HepG2 (cell line): ENCODE results near the gene DNAJC15. TPM values are rescaled to one million over a fixed set of nuclear protein-coding genes. Genes with fewer than 3 reads are reported as not detected.
A peak's percentile ranks its signal among the peaks of the same experiment; 100 is the strongest.

ENCODE experiments used
- ARNTL ChIP-seq: sonication (generic); formaldehyde crosslinking; IDR thresholded peaks from 2 replicates; pipeline ENCODE4 v1.4.0; 2020; ENCODE audit warnings: mild to moderate bottlenecking, missing genetic modification reagents
- BCL6 ChIP-seq: IDR thresholded peaks from 2 replicates; pipeline ENCODE4 v1.6.1; 2016; ENCODE audit warnings: missing genetic modification reagents, missing compliant biosample characterization
- EEA1 ChIP-seq: sonication (generic); formaldehyde crosslinking; IDR thresholded peaks from 2 replicates; pipeline ENCODE4 v1.5.1; 2020; ENCODE audit warnings: mild to moderate bottlenecking, missing genetic modification reagents, borderline replicate concordance
- FOXK2 ChIP-seq: fragments of 450-650 bp; IDR thresholded peaks from 2 replicates; pipeline ENCODE4 v1.6.1; 2016
- KLF12 ChIP-seq: sonication (generic); formaldehyde crosslinking; IDR thresholded peaks from 2 replicates; pipeline ENCODE4 v1.4.0; 2020; ENCODE audit warnings: missing genetic modification reagents, borderline replicate concordance
- MATR3 ChIP-seq: sonication (generic); formaldehyde crosslinking; IDR thresholded peaks from 2 replicates; pipeline ENCODE4 v1.4.0; 2020; ENCODE audit warnings: missing genetic modification reagents
- PATZ1 ChIP-seq: sonication (generic); formaldehyde crosslinking; IDR thresholded peaks from 2 replicates; pipeline ENCODE4 v1.4.0; 2020; ENCODE audit warnings: missing genetic modification reagents
- PPARG ChIP-seq: conservative IDR thresholded peaks from 2 replicates; pipeline ENCODE4 v1.6.1; 2016; ENCODE audit warnings: missing biosample characterization, missing genetic modification reagents
- PRDM4 ChIP-seq: sonication (generic); formaldehyde crosslinking; IDR thresholded peaks from 2 replicates; pipeline ENCODE4 v1.9.0; 2021; ENCODE audit warnings: missing genetic modification reagents, borderline replicate concordance
- RCOR2 ChIP-seq: IDR thresholded peaks from 2 replicates; pipeline ENCODE4 v1.6.1; 2016; ENCODE audit warnings: missing biosample characterization, missing genetic modification reagents
- SP1 ChIP-seq, 2 experiments: fragments of 450-650 bp in 1 of 2; sonication (generic) in 1 of 2; formaldehyde crosslinking in 1 of 2; IDR thresholded peaks; 2 replicates each; pipeline versions ENCODE4 v1.4.0 to v1.6.1; 2016 to 2020; ENCODE audit warnings: missing genetic modification reagents in 1 of 2
- TCF7 ChIP-seq: sonication (generic); IDR thresholded peaks from 2 replicates; pipeline ENCODE4 v1.6.1; 2016; ENCODE audit warnings: antibody characterized with exemption, low read depth
- TFE3 ChIP-seq: IDR thresholded peaks from 2 replicates; pipeline ENCODE4 v1.6.1; 2016
- U2AF2 ChIP-seq: fragments of 200-400 bp; formaldehyde crosslinking; IDR thresholded peaks from 2 replicates; pipeline ENCODE4 v1.6.1; 2017; ENCODE audit warnings: low read depth, mild to moderate bottlenecking, low read length
- ZBTB20 ChIP-seq: sonication (generic); formaldehyde crosslinking; IDR thresholded peaks from 2 replicates; pipeline ENCODE4 v1.8.1; 2023; ENCODE audit warnings: missing genetic modification reagents, low read depth, mild to moderate bottlenecking, borderline replicate concordance
- ZNF354B ChIP-seq: sonication (generic); formaldehyde crosslinking; IDR thresholded peaks from 2 replicates; pipeline ENCODE4 v1.8.0; 2022; ENCODE audit warnings: mild to moderate bottlenecking, missing genetic modification reagents
- ZNF607 ChIP-seq: sonication (generic); formaldehyde crosslinking; IDR thresholded peaks from 2 replicates; pipeline ENCODE4 v1.5.1; 2020; ENCODE audit warnings: missing genetic modification reagents, mild to moderate bottlenecking, borderline replicate concordance
- ZZZ3 ChIP-seq: sonication (generic); formaldehyde crosslinking; IDR thresholded peaks from 2 replicates; pipeline ENCODE4 v1.4.0; 2020; ENCODE audit warnings: missing genetic modification reagents, mild to moderate bottlenecking, borderline replicate concordance
- polyA plus RNA-seq, 8 experiments: library from polyadenylated mRNA; depleted of rRNA in 3 of 8; stranded (reverse) in 7 of 8; unstranded in 1 of 8; fragments of >200 nt; fragmentation: Illumina TruSeq in 4 of 8; extraction: Trizol in 4 of 8; gene quantifications; 2 replicates each; pipeline versions ENCODE4 v1.2.1 to v1.2.3, GENCODE V29; 2011 to 2016; ENCODE audit warnings: low read depth in 4 of 8, missing spikeins in 1 of 8, mixed read lengths in 1 of 8; ENCODE audit not compliant: insufficient read depth in 1 of 8
- total RNA-seq, 5 experiments: library from RNA; depleted of rRNA; stranded (reverse); fragments of >200 nt; fragmentation: Illumina TruSeq; extraction: Trizol; gene quantifications; 2 replicates each; pipeline ENCODE4 v1.2.3, GENCODE V29; 2016; ENCODE audit warnings: low read depth in 1 of 5
- TF ChIP-seq, protein P1 (sequence below): fragments of 450-650 bp; IDR thresholded peaks from 2 replicates; pipeline ENCODE4 v1.6.1; 2017; ENCODE audit warnings: mild to moderate bottlenecking
- TF ChIP-seq, protein P2 (sequence below): sonication (generic); formaldehyde crosslinking; IDR thresholded peaks from 2 replicates; pipeline ENCODE4 v1.4.0; 2020; ENCODE audit warnings: low read depth, mild to moderate bottlenecking, missing genetic modification reagents

DNAJC15 gene
- total and polyA plus RNA-seq, 2 of the 13 experiments (the other 11 are each of a cell fraction or from before 2014, with no cell fraction given), result 23.0 to 31.9 TPM

DNA sequence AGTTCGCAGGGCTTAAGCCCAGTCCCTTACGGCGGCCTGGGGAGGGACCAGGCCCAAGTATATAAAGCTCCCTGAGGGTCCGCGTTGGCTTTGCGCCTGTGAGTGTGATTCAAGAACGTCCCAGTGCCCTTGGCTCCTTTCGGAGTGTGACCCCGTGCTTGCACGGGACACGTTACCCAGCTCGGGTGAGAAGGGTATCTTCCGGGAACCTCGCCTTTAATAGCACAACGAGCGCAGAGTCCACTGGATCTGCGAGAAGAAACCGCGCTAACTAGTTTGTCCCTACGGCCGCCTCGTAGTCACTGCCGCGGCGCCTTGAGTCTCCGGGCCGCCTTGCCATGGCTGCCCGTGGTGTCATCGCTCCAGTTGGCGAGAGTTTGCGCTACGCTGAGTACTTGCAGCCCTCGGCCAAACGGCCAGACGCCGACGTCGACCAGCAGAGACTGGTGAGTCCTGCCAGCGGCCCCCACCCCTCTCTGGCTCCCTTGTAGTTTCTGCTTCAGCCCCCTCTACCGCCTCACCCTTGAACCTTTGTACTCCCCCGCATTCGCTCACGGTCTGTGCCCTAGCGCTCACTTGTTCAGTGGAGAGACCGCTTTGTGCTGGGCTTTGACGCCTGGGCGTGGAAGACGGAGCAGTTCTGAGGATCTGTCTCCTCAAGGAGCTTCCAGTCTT is at the start of gene DNAJC15 (continued):
- peak; percentile 84; the same call in 1 of the 2 replicates for TF ChIP-seq EEA1 (CRISPR knock-in tag)
- no peak; the same call in 1 of the 2 replicates for TF ChIP-seq ZZZ3 (CRISPR knock-in tag)
- TF ChIP-seq ZNF607, result peak; percentile 66; the same call in 1 of the 2 replicates
- peak; percentile 22; the same call in 1 of the 2 replicates for TF ChIP-seq BCL6 (CRISPR knock-in tag)
- no peak for TF ChIP-seq TCF7
- TF ChIP-seq RCOR2, result no peak
- TF ChIP-seq FOXK2, result no peak
- TF ChIP-seq, protein P1, sequence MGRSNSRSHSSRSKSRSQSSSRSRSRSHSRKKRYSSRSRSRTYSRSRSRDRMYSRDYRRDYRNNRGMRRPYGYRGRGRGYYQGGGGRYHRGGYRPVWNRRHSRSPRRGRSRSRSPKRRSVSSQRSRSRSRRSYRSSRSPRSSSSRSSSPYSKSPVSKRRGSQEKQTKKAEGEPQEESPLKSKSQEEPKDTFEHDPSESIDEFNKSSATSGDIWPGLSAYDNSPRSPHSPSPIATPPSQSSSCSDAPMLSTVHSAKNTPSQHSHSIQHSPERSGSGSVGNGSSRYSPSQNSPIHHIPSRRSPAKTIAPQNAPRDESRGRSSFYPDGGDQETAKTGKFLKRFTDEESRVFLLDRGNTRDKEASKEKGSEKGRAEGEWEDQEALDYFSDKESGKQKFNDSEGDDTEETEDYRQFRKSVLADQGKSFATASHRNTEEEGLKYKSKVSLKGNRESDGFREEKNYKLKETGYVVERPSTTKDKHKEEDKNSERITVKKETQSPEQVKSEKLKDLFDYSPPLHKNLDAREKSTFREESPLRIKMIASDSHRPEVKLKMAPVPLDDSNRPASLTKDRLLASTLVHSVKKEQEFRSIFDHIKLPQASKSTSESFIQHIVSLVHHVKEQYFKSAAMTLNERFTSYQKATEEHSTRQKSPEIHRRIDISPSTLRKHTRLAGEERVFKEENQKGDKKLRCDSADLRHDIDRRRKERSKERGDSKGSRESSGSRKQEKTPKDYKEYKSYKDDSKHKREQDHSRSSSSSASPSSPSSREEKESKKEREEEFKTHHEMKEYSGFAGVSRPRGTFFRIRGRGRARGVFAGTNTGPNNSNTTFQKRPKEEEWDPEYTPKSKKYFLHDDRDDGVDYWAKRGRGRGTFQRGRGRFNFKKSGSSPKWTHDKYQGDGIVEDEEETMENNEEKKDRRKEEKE, result no peak
- TF ChIP-seq TFE3 (CRISPR knock-in tag), result 0 out of 2 replicates have a peak, but pooled peaks have one; percentile 21
- TF ChIP-seq PATZ1 (CRISPR knock-in tag), result peak; percentile 78
- TF ChIP-seq ARNTL (CRISPR knock-in tag), result no peak
- TF ChIP-seq ZBTB20 (CRISPR knock-in tag), result 0 out of 2 replicates have a peak, but pooled peaks have one; percentile 45
- TF ChIP-seq PRDM4 (CRISPR knock-in tag), result no peak
- no peak for TF ChIP-seq PPARG (CRISPR knock-in tag)
- no peak for TF ChIP-seq KLF12 (CRISPR knock-in tag)
- TF ChIP-seq MATR3 (CRISPR knock-in tag), result no peak
- TF ChIP-seq, protein P2, sequence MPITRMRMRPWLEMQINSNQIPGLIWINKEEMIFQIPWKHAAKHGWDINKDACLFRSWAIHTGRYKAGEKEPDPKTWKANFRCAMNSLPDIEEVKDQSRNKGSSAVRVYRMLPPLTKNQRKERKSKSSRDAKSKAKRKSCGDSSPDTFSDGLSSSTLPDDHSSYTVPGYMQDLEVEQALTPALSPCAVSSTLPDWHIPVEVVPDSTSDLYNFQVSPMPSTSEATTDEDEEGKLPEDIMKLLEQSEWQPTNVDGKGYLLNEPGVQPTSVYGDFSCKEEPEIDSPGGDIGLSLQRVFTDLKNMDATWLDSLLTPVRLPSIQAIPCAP (CRISPR knock-in tag), result peak; percentile 80; the same call in 1 of the 2 replicates
- no peak for TF ChIP-seq SP1 (IDR thresholded peaks at IDR 0.05)
- no peak; the same call in 1 of the 2 replicates for TF ChIP-seq SP1 (CRISPR knock-in tag; IDR thresholded peaks at IDR 0.05)
- no peak for TF ChIP-seq ZNF354B (CRISPR knock-in tag)
- no peak for TF ChIP-seq U2AF2
